ENCODE measurements around the gene HADHB. TPM values are rescaled to one million over a fixed set of nuclear protein-coding genes. Genes with fewer than 3 reads are reported as not detected.
"Not testable (repeated sequence)": the region's sequence is repeated elsewhere in the genome, so short reads cannot be mapped to it uniquely, and the experiment has no call there.

Gene HADHB
- total RNA-seq, 2 experiments from 2014 or later = 58.8 TPM

DNA sequence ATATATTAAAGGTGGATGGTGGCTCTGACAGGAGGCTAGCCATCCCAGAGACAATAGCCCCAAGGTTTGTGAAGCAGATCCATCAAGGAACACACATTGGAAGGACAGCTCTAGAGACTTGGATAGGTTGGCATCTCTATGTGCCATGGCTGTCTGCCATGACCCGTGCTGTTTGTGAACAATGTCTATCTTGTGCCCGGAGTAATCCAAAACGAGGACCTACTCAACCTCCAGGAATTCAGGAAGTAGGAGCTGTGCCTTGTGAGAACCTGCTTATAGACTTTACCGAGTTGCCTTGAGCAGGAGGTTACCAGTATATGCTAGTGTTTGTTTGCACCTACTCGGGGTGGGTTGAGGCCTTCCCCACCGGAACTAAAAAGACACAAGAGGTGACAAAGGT is 58.1 kb downstream of the HADHB start:
- TF ChIP-seq, protein P1, sequence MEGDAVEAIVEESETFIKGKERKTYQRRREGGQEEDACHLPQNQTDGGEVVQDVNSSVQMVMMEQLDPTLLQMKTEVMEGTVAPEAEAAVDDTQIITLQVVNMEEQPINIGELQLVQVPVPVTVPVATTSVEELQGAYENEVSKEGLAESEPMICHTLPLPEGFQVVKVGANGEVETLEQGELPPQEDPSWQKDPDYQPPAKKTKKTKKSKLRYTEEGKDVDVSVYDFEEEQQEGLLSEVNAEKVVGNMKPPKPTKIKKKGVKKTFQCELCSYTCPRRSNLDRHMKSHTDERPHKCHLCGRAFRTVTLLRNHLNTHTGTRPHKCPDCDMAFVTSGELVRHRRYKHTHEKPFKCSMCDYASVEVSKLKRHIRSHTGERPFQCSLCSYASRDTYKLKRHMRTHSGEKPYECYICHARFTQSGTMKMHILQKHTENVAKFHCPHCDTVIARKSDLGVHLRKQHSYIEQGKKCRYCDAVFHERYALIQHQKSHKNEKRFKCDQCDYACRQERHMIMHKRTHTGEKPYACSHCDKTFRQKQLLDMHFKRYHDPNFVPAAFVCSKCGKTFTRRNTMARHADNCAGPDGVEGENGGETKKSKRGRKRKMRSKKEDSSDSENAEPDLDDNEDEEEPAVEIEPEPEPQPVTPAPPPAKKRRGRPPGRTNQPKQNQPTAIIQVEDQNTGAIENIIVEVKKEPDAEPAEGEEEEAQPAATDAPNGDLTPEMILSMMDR (IDR thresholded peaks at IDR 0.05) = no peak
- Mint-ChIP-seq H3K27me3 (no peaks in the 10 kb centered on the region), H3K4me1 (ENCODE audit: low read depth) (no peaks in the 10 kb centered on the region), H3K27ac (no peak overlapping the region), H3K36me3 (ENCODE audit: low read depth) (no peaks in the 10 kb centered on the region), H3K9me3 (no peaks in the 10 kb centered on the region), H3K4me3 (no peak overlapping the region)
- ATAC-seq (no peak), DNase-seq (no peak)
- CTCF ChIA-PET = no interaction called here
- intact Hi-C loops (cut with micrococcal nuclease) = no loop called here
- POLR2A ChIA-PET = interaction anchor here (0.9 kb wide), 1 partner anchor 56 kb away, joined by 3 read pairs; no protein-coding TSS in a partner anchor

- H3K36me3 Mint-ChIP-seq (ENCODE audit: low read depth); CTCF ChIA-PET; ATAC-seq; H3K4me1 Mint-ChIP-seq (ENCODE audit: low read depth); H3K9me3 Mint-ChIP-seq; H3K4me3 Mint-ChIP-seq; intact Hi-C loops (cut with micrococcal nuclease); H3K27ac Mint-ChIP-seq; DNase-seq; H3K27me3 Mint-ChIP-seq: not testable (repeated sequence)
- POLR2A ChIA-PET = interaction anchor here (1.4 kb wide), 1 partner anchor 61 kb away, joined by 4 read pairs; no protein-coding TSS in a partner anchor
These were observed 60.4 kb downstream of the HADHB start for GRCh38 chr2:26305094-26305493.

DNA sequence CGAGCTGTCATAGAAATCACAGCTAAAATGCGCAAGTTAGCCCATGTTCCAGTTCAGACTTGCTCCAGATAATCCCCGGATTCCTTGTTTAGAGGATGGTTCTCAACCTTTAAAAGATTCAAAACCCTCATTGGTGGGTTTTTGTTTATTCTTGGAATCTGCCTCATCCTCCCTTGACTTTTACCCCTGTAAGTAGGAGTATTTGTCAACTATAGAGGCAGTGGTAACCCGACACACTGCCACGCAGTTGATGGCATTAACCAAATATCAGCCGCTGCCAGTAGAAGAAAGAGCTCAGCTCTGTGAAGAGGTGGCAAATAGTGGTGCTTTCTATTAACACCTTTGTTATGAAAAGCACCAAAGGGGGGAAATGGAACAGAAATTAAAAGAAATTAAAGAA is 60.8 kb downstream of the HADHB start:
- TF ChIP-seq, protein P1 (IDR thresholded peaks at IDR 0.05) = no peak
- DNase-seq = no peak
- POLR2A ChIA-PET = no interaction called here
- Mint-ChIP-seq H3K27ac (no peak overlapping the region), H3K36me3 (ENCODE audit: low read depth) (no peaks in the 10 kb centered on the region), H3K27me3 (no peaks in the 10 kb centered on the region), H3K9me3 (no peaks in the 10 kb centered on the region), H3K4me3 (no peak overlapping the region), H3K4me1 (ENCODE audit: low read depth) (no peaks in the 10 kb centered on the region)
- CTCF ChIA-PET = interaction anchor here (0.6 kb wide), 1 partner anchor 242 kb away, joined by 3 read pairs; no protein-coding TSS in a partner anchor
- intact Hi-C loops (cut with micrococcal nuclease) = no loop called here
- no peak for ATAC-seq

GRCh38 chr2:26309921-26310320 is 65.2 kb downstream of the HADHB start:
- ATAC-seq (no peak), DNase-seq (no peak)
- H3K27ac Mint-ChIP-seq = no peak overlapping the region
- POLR2A ChIA-PET = no interaction called here
- no peaks in the 10 kb centered on the region for H3K4me1 Mint-ChIP-seq (ENCODE audit: low read depth)
- no peak overlapping the region for H3K4me3 Mint-ChIP-seq
- CTCF ChIA-PET = no interaction called here
- no peaks in the 10 kb centered on the region for H3K27me3 Mint-ChIP-seq
- TF ChIP-seq, protein P1 (IDR thresholded peaks at IDR 0.05) = no peak
- intact Hi-C loops (cut with micrococcal nuclease) = no loop called here
- H3K9me3 Mint-ChIP-seq = no peaks in the 10 kb centered on the region
- no peaks in the 10 kb centered on the region for H3K36me3 Mint-ChIP-seq (ENCODE audit: low read depth)

DNA sequence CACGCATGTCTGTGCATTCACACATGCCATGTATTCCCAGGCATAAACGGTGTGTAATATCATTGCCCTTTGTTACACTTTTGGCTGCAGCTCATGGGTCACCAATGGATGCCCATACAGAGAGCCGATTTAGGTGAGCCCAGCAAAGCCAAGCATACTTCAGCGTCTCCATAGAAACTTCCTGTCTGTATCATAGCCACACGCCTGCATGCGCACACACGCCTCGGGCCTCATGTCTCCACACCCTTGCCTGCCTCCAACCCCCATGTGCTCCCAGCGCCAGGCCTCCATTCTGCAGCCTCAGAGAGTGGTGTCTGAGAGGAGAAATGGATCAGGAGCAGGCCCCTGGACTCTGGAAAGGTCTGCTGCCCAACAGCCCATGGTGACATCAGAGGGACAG is 67.7 kb downstream of the HADHB start:
- intact Hi-C loops (cut with micrococcal nuclease) = no loop called here
- TF ChIP-seq, protein P1 (IDR thresholded peaks at IDR 0.05) = no peak
- Mint-ChIP-seq H3K9me3 (no peaks in the 10 kb centered on the region), H3K27ac (no peak overlapping the region), H3K4me3 (no peak overlapping the region), H3K4me1 (ENCODE audit: low read depth) (no peaks in the 10 kb centered on the region), H3K27me3 (no peaks in the 10 kb centered on the region), H3K36me3 (ENCODE audit: low read depth) (no peaks in the 10 kb centered on the region)
- DNase-seq (no peak), ATAC-seq (no peak)
- ChIA-PET CTCF (no interaction called here), POLR2A (interaction anchor here (0.7 kb wide), 1 partner anchor 68 kb away, joined by 3 read pairs; the partner anchor contains the start of gene HADHA)

GRCh38 chr2:26313446-26313845 is 68.7 kb downstream of the HADHB start:
- Mint-ChIP-seq H3K4me3 (no peak overlapping the region), H3K9me3 (no peaks in the 10 kb centered on the region), H3K36me3 (ENCODE audit: low read depth) (no peaks in the 10 kb centered on the region), H3K4me1 (ENCODE audit: low read depth) (no peaks in the 10 kb centered on the region), H3K27me3 (no peaks in the 10 kb centered on the region), H3K27ac (no peak overlapping the region)
- ChIA-PET POLR2A (no interaction called here), CTCF (interaction anchor here (1.5 kb wide), 1 partner anchor 156 kb away, joined by 3 read pairs; no protein-coding TSS in a partner anchor)
- TF ChIP-seq, protein P1 (IDR thresholded peaks at IDR 0.05) = no peak
- ATAC-seq = no peak
- no peak for DNase-seq
- intact Hi-C loops (cut with micrococcal nuclease) = no loop called here

Measured in activated CD8-positive, alpha-beta T cell treated with anti-CD3 and anti-CD28 coated beads for 36 hours (primary cell).